Activated T-cell treated with anti-CD3 and anti-CD28 coated beads, Interleukin-2, amount 50 U/mL, for 72 hours (primary cell): ENCODE measurements around the gene GAK. TPM values are rescaled to one million over a fixed set of nuclear protein-coding genes. Genes with fewer than 3 reads are reported as not detected.
A peak's percentile ranks its signal among the peaks of the same experiment; 100 is the strongest.
"Not testable (repeated sequence)": the region's sequence is repeated elsewhere in the genome, so short reads cannot be mapped to it uniquely, and the experiment has no call there.

Experiments used
- ATAC-seq, 2 donors: fragments of 150-1000 bp; cut with Tn5 transposase; replicated peaks in 1 of 2; 2 replicates each; pipeline ENCODE4 v1.10.0; 2021; ENCODE audit warnings: moderate library complexity in 2 of 2, mild to moderate bottlenecking in 1 of 2
- DNase-seq, 2 donors: peaks; one replicate each; pipeline ENCODE4 v3.0.0; 2021 to 2022; ENCODE audit warnings: mixed read lengths in 1 of 2
- H3K27ac Mint-ChIP-seq: one replicate; pipeline ENCODE4 v1.8.0; 2022; ENCODE audit warnings: mild to moderate bottlenecking, moderate library complexity, mixed read lengths
- H3K27me3 Mint-ChIP-seq: one replicate; pipeline ENCODE4 v1.8.0; 2022; ENCODE audit warnings: low read depth, mixed read lengths
- H3K36me3 Mint-ChIP-seq, 2 donors: one replicate each; pipeline ENCODE4 v1.8.0; 2022; ENCODE audit warnings: mixed read lengths in 2 of 2, mild to moderate bottlenecking in 1 of 2; ENCODE audit not compliant: insufficient read depth in 2 of 2
- H3K4me1 Mint-ChIP-seq: one replicate; pipeline ENCODE4 v1.8.0; 2022; ENCODE audit warnings: low read depth, mixed read lengths
- H3K4me3 Mint-ChIP-seq, 2 donors: one replicate each; pipeline ENCODE4 v1.8.0; 2022; ENCODE audit warnings: mild to moderate bottlenecking in 2 of 2, mixed read lengths in 2 of 2, moderate library complexity in 2 of 2
- H3K9me3 Mint-ChIP-seq, 2 donors: one replicate each; pipeline ENCODE4 v1.8.0; 2022; ENCODE audit warnings: mixed read lengths in 2 of 2
- total RNA-seq, 2 donors: library from RNA; stranded (reverse); gene quantifications; one replicate each; pipeline ENCODE4 v1.2.3, GENCODE V29; 2022

GAK gene
- total RNA-seq, 2 donors from 2014 or later, result 136 to 140 TPM

GRCh38 chr4:939508-939907 lies 7.4 kb upstream of the GAK start:
- peaks cover 13% of the 10 kb centered on the region for H3K4me1 Mint-ChIP-seq
- not testable (repeated sequence) for H3K36me3 Mint-ChIP-seq, H3K27ac Mint-ChIP-seq, DNase-seq, H3K9me3 Mint-ChIP-seq, ATAC-seq, H3K27me3 Mint-ChIP-seq, H3K4me3 Mint-ChIP-seq

GRCh38 chr4:932713-933070 lies 576 bp upstream of the GAK start:
- Mint-ChIP-seq H3K9me3 (no peaks in the 10 kb centered on the region), H3K36me3 (peaks cover 4% of the 10 kb centered on the region in 2 donors), H3K27me3 (no peaks in the 10 kb centered on the region), H3K4me3 (peak overlapping the region; percentile 94 to 96), H3K4me1 (peaks cover 48% of the 10 kb centered on the region), H3K27ac (peak overlapping the region; percentile 94)
- ATAC-seq (peak; percentile 11 to 12), DNase-seq (no peak)

GRCh38 chr4:931194-931959 lies 739 bp downstream of the GAK start:
- peak; percentile 19 to 25 for DNase-seq
- Mint-ChIP-seq H3K27me3 (no peaks in the 10 kb centered on the region), H3K9me3 (no peaks in the 10 kb centered on the region), H3K4me3 (peak overlapping the region; percentile 94 to 96), H3K27ac (peak overlapping the region; percentile 94), H3K36me3 (peaks cover 4% of the 10 kb centered on the region in 2 donors), H3K4me1 (peaks cover 48% of the 10 kb centered on the region)
- ATAC-seq, result peak in 1 of 2 donors; percentile 3

GRCh38 chr4:930827-931193 lies 1.3 kb downstream of the GAK start:
- H3K27ac Mint-ChIP-seq, result peak overlapping the region; percentile 94
- no peak for ATAC-seq
- DNase-seq, result no peak
- H3K36me3 Mint-ChIP-seq, result peaks cover 4% of the 10 kb centered on the region in 2 donors
- H3K27me3 Mint-ChIP-seq, result no peaks in the 10 kb centered on the region
- H3K4me3 Mint-ChIP-seq, result peak overlapping the region; percentile 94 to 96
- no peaks in the 10 kb centered on the region for H3K9me3 Mint-ChIP-seq
- peaks cover 49% of the 10 kb centered on the region for H3K4me1 Mint-ChIP-seq

- Mint-ChIP-seq H3K27ac (peak overlapping the region; percentile 94), H3K4me3 (peak overlapping the region; percentile 94 to 96), H3K9me3 (no peaks in the 10 kb centered on the region), H3K27me3 (no peaks in the 10 kb centered on the region), H3K4me1 (peaks cover 56% of the 10 kb centered on the region), H3K36me3 (peaks cover 4% of the 10 kb centered on the region in 2 donors)
- DNase-seq (no peak), ATAC-seq (no peak)
Measured at GRCh38 chr4:930028-930551, 2.0 kb downstream of the GAK start.

- no peak overlapping the region for H3K27ac Mint-ChIP-seq
- H3K4me3 Mint-ChIP-seq, result peak overlapping the region; percentile 34 to 50
- H3K9me3 Mint-ChIP-seq, result no peaks in the 10 kb centered on the region
- no peaks in the 10 kb centered on the region for H3K27me3 Mint-ChIP-seq
- ATAC-seq (no peak), DNase-seq (no peak)
- H3K36me3 Mint-ChIP-seq, result peaks cover 4% of the 10 kb centered on the region in 2 donors
- H3K4me1 Mint-ChIP-seq, result peaks cover 60% of the 10 kb centered on the region
Measured at GRCh38 chr4:929096-929765, 2.9 kb downstream of the GAK start.

- not testable (repeated sequence) for H3K4me3 Mint-ChIP-seq, DNase-seq, ATAC-seq, H3K27ac Mint-ChIP-seq, H3K27me3 Mint-ChIP-seq, H3K9me3 Mint-ChIP-seq, H3K36me3 Mint-ChIP-seq
- peaks cover 73% of the 10 kb centered on the region for H3K4me1 Mint-ChIP-seq
Measured at GRCh38 chr4:927566-927965, 4.5 kb downstream of the GAK start.

GRCh38 chr4:926538-926937 lies 5.6 kb downstream of the GAK start:
- H3K9me3 Mint-ChIP-seq, result no peaks in the 10 kb centered on the region
- peak overlapping the region in 1 of 2 donors; percentile 7 for H3K4me3 Mint-ChIP-seq
- peak overlapping the region; percentile 58 for H3K27ac Mint-ChIP-seq
- H3K27me3 Mint-ChIP-seq, result no peaks in the 10 kb centered on the region
- peaks cover 82% of the 10 kb centered on the region for H3K4me1 Mint-ChIP-seq
- H3K36me3 Mint-ChIP-seq, result peaks cover 2 to 3% of the 10 kb centered on the region in 2 donors
- no peak for ATAC-seq
- no peak for DNase-seq

- Mint-ChIP-seq H3K36me3 (no peaks in the 10 kb centered on the region), H3K27ac (peak overlapping the region; percentile 58), H3K4me1 (peaks cover 82% of the 10 kb centered on the region), H3K27me3 (no peaks in the 10 kb centered on the region), H3K9me3 (no peaks in the 10 kb centered on the region), H3K4me3 (peak overlapping the region; percentile 7 to 49)
- ATAC-seq, result no peak
- DNase-seq, result no peak
Measured at GRCh38 chr4:925771-926500, 6.2 kb downstream of the GAK start.

GRCh38 chr4:925171-925570 lies 6.9 kb downstream of the GAK start:
- peak overlapping the region; percentile 58 for H3K27ac Mint-ChIP-seq

GRCh38 chr4:924107-925096 lies 7.7 kb downstream of the GAK start:
- peaks cover 81% of the 10 kb centered on the region for H3K4me1 Mint-ChIP-seq
- H3K27ac Mint-ChIP-seq, result peak overlapping the region; percentile 87
- DNase-seq (peak; percentile 54), ATAC-seq (peak; percentile 74 to 81)
- peak overlapping the region; percentile 71 to 84 for H3K4me3 Mint-ChIP-seq
- peaks cover 0 to 2% of the 10 kb centered on the region in 2 donors for H3K36me3 Mint-ChIP-seq
- H3K9me3 Mint-ChIP-seq, result peaks cover 0 to 1% of the 10 kb centered on the region in 2 donors
- no peaks in the 10 kb centered on the region for H3K27me3 Mint-ChIP-seq

More at GRCh38 chr4:925171-925570, 6.9 kb downstream of the GAK start:
- ATAC-seq (no peak), DNase-seq (no peak)
- H3K36me3 Mint-ChIP-seq, result no peaks in the 10 kb centered on the region
- no peaks in the 10 kb centered on the region for H3K9me3 Mint-ChIP-seq
- H3K4me1 Mint-ChIP-seq, result peaks cover 77% of the 10 kb centered on the region
- H3K27me3 Mint-ChIP-seq, result no peaks in the 10 kb centered on the region
- peak overlapping the region; percentile 71 to 84 for H3K4me3 Mint-ChIP-seq

GRCh38 chr4:921830-922331 lies 10.2 kb downstream of the GAK start:
- Mint-ChIP-seq H3K27ac (peak overlapping the region; percentile 70), H3K4me3 (peak overlapping the region; percentile 60 to 72), H3K9me3 (peaks cover 4 to 6% of the 10 kb centered on the region in 2 donors), H3K36me3 (peaks cover 6 to 8% of the 10 kb centered on the region in 2 donors), H3K27me3 (no peaks in the 10 kb centered on the region), H3K4me1 (peaks cover 75% of the 10 kb centered on the region)
- DNase-seq (peak; percentile 32 to 41), ATAC-seq (peak; percentile 44 to 51)
